GM19351 (cell line): Measurements from ENCODE around the gene PIGU.
"Not testable (repeated sequence)": the region's sequence is repeated elsewhere in the genome, so short reads cannot be mapped to it uniquely, and the experiment has no call there.

ENCODE experiments used
- ATAC-seq: cut with Tn5 transposase; IDR thresholded peaks from one replicate; pipeline ENCODE4 v1.9.1; 2021; ENCODE audit warnings: mild to moderate bottlenecking, moderate library complexity; ENCODE audit not compliant: unreplicated experiment

The PIGU gene

GRCh38 chr20:34516247-34517113, 160.4 kb downstream of the PIGU start, which contains the start of gene DYNLRB1:
TSS of gene DYNLRB1 (plus strand) at chr20:34516422. CDS start at chr20:34516459, 37 bp downstream.
- ATAC-seq: peak; percentile 63

GRCh38 chr20:34515484-34516246, 161.2 kb downstream of the PIGU start:
- ATAC-seq: peak; percentile 64

GRCh38 chr20:34514897-34515483, 161.9 kb downstream of the PIGU start:
- no peak for ATAC-seq

GRCh38 chr20:34514034-34514433, 162.9 kb downstream of the PIGU start:
- ATAC-seq: not testable (repeated sequence)

- no peak for ATAC-seq
These were observed 163.9 kb downstream of the PIGU start for GRCh38 chr20:34512955-34513419.

- no peak for ATAC-seq
These were observed 164.5 kb downstream of the PIGU start for GRCh38 chr20:34512266-34512954.

GRCh38 chr20:34511891-34512265, 165.0 kb downstream of the PIGU start:
- no peak for ATAC-seq

- ATAC-seq: no peak
These were observed 166.3 kb downstream of the PIGU start for GRCh38 chr20:34510575-34510974.
